ENCODE data around the gene OXCT1. TPM values are rescaled to one million over a fixed set of nuclear protein-coding genes. Genes with fewer than 3 reads are reported as not detected.
"Not testable (repeated sequence)": the region's sequence is repeated elsewhere in the genome, so short reads cannot be mapped to it uniquely, and the experiment has no call there.

The OXCT1 gene
- total RNA-seq, 4 donors from 2014 or later = 19.5 to 335 (median 25.1) TPM

- DNase-seq = no peak
- no peak for TF ChIP-seq POLR2A (IDR thresholded peaks at IDR 0.05)
- TF ChIP-seq, protein P1, sequence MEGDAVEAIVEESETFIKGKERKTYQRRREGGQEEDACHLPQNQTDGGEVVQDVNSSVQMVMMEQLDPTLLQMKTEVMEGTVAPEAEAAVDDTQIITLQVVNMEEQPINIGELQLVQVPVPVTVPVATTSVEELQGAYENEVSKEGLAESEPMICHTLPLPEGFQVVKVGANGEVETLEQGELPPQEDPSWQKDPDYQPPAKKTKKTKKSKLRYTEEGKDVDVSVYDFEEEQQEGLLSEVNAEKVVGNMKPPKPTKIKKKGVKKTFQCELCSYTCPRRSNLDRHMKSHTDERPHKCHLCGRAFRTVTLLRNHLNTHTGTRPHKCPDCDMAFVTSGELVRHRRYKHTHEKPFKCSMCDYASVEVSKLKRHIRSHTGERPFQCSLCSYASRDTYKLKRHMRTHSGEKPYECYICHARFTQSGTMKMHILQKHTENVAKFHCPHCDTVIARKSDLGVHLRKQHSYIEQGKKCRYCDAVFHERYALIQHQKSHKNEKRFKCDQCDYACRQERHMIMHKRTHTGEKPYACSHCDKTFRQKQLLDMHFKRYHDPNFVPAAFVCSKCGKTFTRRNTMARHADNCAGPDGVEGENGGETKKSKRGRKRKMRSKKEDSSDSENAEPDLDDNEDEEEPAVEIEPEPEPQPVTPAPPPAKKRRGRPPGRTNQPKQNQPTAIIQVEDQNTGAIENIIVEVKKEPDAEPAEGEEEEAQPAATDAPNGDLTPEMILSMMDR (IDR thresholded peaks at IDR 0.05) = no peak
- H3K36me3 ChIP-seq = no peaks in the 10 kb centered on the region
- intact Hi-C loops (cut with DNase I) = no loop called here
- H3K9me3 ChIP-seq = no peaks in the 10 kb centered on the region
- no peaks in the 10 kb centered on the region for H3K27me3 ChIP-seq
- H3K4me1 ChIP-seq = no peaks in the 10 kb centered on the region
- no peak overlapping the region for H3K4me3 ChIP-seq (replicated peaks in 1 of 3)
- 74 to 83% methylated on average over 3 of the region's 3 CpGs for WGBS, 2 donors
- H3K27ac ChIP-seq = no peak overlapping the region
These were observed 54.5 kb downstream of the OXCT1 start for GRCh38 chr5:41815663-41816229.

DNA sequence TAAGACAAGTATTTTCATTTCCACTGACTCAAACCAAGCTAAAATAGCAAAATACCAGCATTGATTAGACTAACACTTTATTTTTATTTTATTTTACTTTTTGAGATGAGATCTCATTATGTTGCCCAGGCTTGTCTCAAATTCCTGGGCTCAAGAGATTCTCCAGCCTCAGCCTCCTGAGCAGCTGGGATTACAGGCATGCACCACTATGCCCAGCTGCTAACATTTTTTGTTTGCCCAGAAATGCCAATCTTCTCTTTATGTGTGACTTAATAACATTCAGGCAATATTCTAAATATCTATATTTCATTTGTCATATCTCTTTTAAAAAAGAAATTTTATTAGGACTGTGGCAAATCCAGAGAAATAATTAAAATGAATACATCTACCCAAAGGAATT, 55.0 kb downstream of the OXCT1 start:
- Histone ChIP-seq H3K4me1 (peaks cover 2 to 4% of the 10 kb centered on the region in 2 donors), H3K4me3 (replicated peaks in 1 of 3) (no peak overlapping the region), H3K27me3 (no peaks in the 10 kb centered on the region), H3K36me3 (no peaks in the 10 kb centered on the region), H3K9me3 (no peaks in the 10 kb centered on the region), H3K27ac (no peak overlapping the region)
- TF ChIP-seq POLR2A (IDR thresholded peaks at IDR 0.05) = no peak
- TF ChIP-seq, protein P1 (IDR thresholded peaks at IDR 0.05) = no peak
- no peak for DNase-seq
- intact Hi-C loops (cut with DNase I) = no loop called here

GRCh38 chr5:41814306-41814705, 55.9 kb downstream of the OXCT1 start:
- H3K36me3 ChIP-seq = not testable (repeated sequence)

GRCh38 chr5:41812156-41812555, 58.1 kb downstream of the OXCT1 start:
- TF ChIP-seq POLR2A (IDR thresholded peaks at IDR 0.05) = no peak
- TF ChIP-seq, protein P1 (IDR thresholded peaks at IDR 0.05) = no peak
- WGBS, 2 donors = 86 to 90% methylated on average over 4 of the region's 4 CpGs
- H3K36me3 ChIP-seq = no peaks in the 10 kb centered on the region
- no peaks in the 10 kb centered on the region for H3K9me3 ChIP-seq
- no peaks in the 10 kb centered on the region for H3K27me3 ChIP-seq
- DNase-seq = no peak
- peaks cover 12 to 18% of the 10 kb centered on the region in 2 donors for H3K4me1 ChIP-seq
- no peak overlapping the region for H3K4me3 ChIP-seq (replicated peaks in 1 of 3)
- no peak overlapping the region for H3K27ac ChIP-seq
- intact Hi-C loops (cut with DNase I) = no loop called here

More at GRCh38 chr5:41814306-41814705, 55.9 kb downstream of the OXCT1 start:
- H3K27ac ChIP-seq; H3K4me3 ChIP-seq (replicated peaks in 1 of 3); DNase-seq; H3K9me3 ChIP-seq; intact Hi-C loops (cut with DNase I); H3K27me3 ChIP-seq: not testable (repeated sequence)
- 77 to 98% methylated on average over 4 of the region's 4 CpGs for WGBS, 2 donors
- peaks cover 11% of the 10 kb centered on the region in 2 donors for H3K4me1 ChIP-seq

DNA sequence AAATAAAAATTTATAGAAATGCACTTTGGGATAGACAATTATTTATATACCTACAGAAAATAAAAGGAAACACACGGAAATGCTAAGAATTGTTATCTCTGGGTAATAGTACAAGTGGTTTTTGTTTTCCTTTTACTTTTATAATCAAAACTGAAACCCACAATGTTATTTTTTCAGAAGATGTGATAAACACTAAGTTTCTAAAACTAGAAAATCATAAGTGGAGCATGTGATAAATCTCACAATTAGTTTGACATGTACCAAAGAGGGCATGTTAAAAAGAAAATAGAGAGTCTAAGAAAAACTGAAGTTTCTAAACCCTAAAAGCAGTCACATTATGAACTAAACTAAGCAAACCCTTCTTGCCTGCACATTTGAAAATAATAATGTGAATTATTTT, 61.1 kb downstream of the OXCT1 start:
- intact Hi-C loops (cut with DNase I) = no loop called here
- Histone ChIP-seq H3K27me3 (no peaks in the 10 kb centered on the region), H3K27ac (peak overlapping the region in 1 of 3 donors; percentile 80), H3K4me3 (replicated peaks in 1 of 3) (no peak overlapping the region), H3K4me1 (peaks cover 12 to 18% of the 10 kb centered on the region in 2 donors), H3K9me3 (no peaks in the 10 kb centered on the region), H3K36me3 (no peaks in the 10 kb centered on the region)
- 27 to 32% methylated on average over 1 of the region's 1 CpG for WGBS, 2 donors
- TF ChIP-seq, protein P1 (IDR thresholded peaks at IDR 0.05) = no peak
- TF ChIP-seq POLR2A (IDR thresholded peaks at IDR 0.05) = no peak
- DNase-seq = no peak

Data from thyroid gland (tissue), 4 donors.